ENCODE data around the gene RPLP2. TPM values are rescaled to one million over a fixed set of nuclear protein-coding genes. Genes with fewer than 3 reads are reported as not detected.

Gene RPLP2
- 123 and 310 TPM in 2 replicates for total RNA-seq

GRCh38 chr11:809287-810039 is at the start of gene RPLP2:
Gene RPLP2 (plus strand): TSS chr11:809967. CDS start chr11:810235, 268 bp downstream.

GRCh38 chr11:777288-778255 is 32.2 kb upstream of the RPLP2 start, which contains the start of gene GATD1:
Gene GATD1 (minus strand): TSS chr11:777487. CDS start chr11:777462, 25 bp downstream.

GRCh38 chr11:789943-790342 is 19.8 kb upstream of the RPLP2 start, which contains the start of gene CEND1:
Gene CEND1 (minus strand): TSS chr11:790090. CDS start chr11:788576, 1,514 bp downstream.

GRCh38 chr11:798093-798713 is 11.6 kb upstream of the RPLP2 start, which contains the start of gene SLC25A22:
Gene SLC25A22 (minus strand): TSS chr11:798281. CDS start chr11:795006, 3,275 bp downstream.

GRCh38 chr11:818396-819128 is 8.8 kb downstream of the RPLP2 start, which contains the start of gene PNPLA2:
Gene PNPLA2 (plus strand): TSS chr11:818914. CDS start chr11:819719, 805 bp downstream.

GRCh38 chr11:827897-828192 is 18.1 kb downstream of the RPLP2 start, which contains the start of gene CRACR2B:
Gene CRACR2B (plus strand): TSS chr11:827919. CDS start chr11:828608, 689 bp downstream.

GRCh38 chr11:832529-833113 is 22.9 kb downstream of the RPLP2 start, which contains the start of gene CD151:
Gene CD151 (plus strand): TSS chr11:832952. CDS start chr11:836070, 3,118 bp downstream.

GRCh38 chr11:842370-843002 is 32.7 kb downstream of the RPLP2 start, which contains the start of the genes POLR2L and TSPAN4:
Gene POLR2L (minus strand): TSS chr11:842529. CDS start chr11:842508, 21 bp downstream.
Gene TSPAN4 (plus strand): TSS chr11:842852. CDS start chr11:850305, 7,453 bp downstream.

Small RNAs within 50 kb of the gene (small RNA-seq; reads per million reads assigned to genes)
- not detected for gene SNORA52 (ENCODE audit: low replicate concordance)

Other genes starting within 250 kb of the RPLP2 start
- 0.29 and 1.8 TPM in 2 replicates for gene LMNTD2, start 249.2 kb upstream of the RPLP2 start, total RNA-seq
- gene RASSF7, start 249.0 kb upstream of the RPLP2 start, total RNA-seq, result 9.7 and 19.3 TPM in 2 replicates
- gene PHRF1, start 233.5 kb upstream of the RPLP2 start, total RNA-seq, result 33.5 and 39.8 TPM in 2 replicates
- 9.3 and 17.9 TPM in 2 replicates for gene IRF7, start 194.0 kb upstream of the RPLP2 start, total RNA-seq
- not detected in 2 replicates for gene CDHR5, start 185.0 kb upstream of the RPLP2 start, total RNA-seq
- gene SCT, start 182.8 kb upstream of the RPLP2 start, total RNA-seq, result not detected in 2 replicates
- 0.22 TPM in 1 of 2 replicates, not detected in the other for gene DRD4, start 172.7 kb upstream of the RPLP2 start, total RNA-seq
- gene DEAF1, start 114.7 kb upstream of the RPLP2 start, total RNA-seq, result 29.1 and 39.2 TPM in 2 replicates
- gene TMEM80, start 114.2 kb upstream of the RPLP2 start, total RNA-seq, result 7.0 and 14.6 TPM in 2 replicates
- gene EPS8L2, start 103.7 kb upstream of the RPLP2 start, total RNA-seq, result 51.4 and 51.7 TPM in 2 replicates
- 213 and 250 TPM in 2 replicates for gene TALDO1, start 62.5 kb upstream of the RPLP2 start, total RNA-seq
- gene GATD1, start 32.5 kb upstream of the RPLP2 start, total RNA-seq, result 39.9 and 53.8 TPM in 2 replicates
- gene CEND1, start 19.9 kb upstream of the RPLP2 start, total RNA-seq, result 0.22 and 1.4 TPM in 2 replicates
- gene SLC25A22, start 11.7 kb upstream of the RPLP2 start, total RNA-seq, result 11.2 and 23.0 TPM in 2 replicates
- 8.1 and 8.6 TPM in 2 replicates for gene PIDD1, start 4.7 kb upstream of the RPLP2 start, total RNA-seq
- 24.9 and 51.9 TPM in 2 replicates for gene PNPLA2, start 8.9 kb downstream of the RPLP2 start, total RNA-seq
- gene CRACR2B, start 18.0 kb downstream of the RPLP2 start, total RNA-seq, result 0.66 and 1.4 TPM in 2 replicates
- 283 and 431 TPM in 2 replicates for gene CD151, start 23.0 kb downstream of the RPLP2 start, total RNA-seq
- 55.6 and 107 TPM in 2 replicates for gene POLR2L, start 32.6 kb downstream of the RPLP2 start, total RNA-seq
- 186 and 224 TPM in 2 replicates for gene TSPAN4, start 32.9 kb downstream of the RPLP2 start, total RNA-seq
- gene CHID1, start 100.8 kb downstream of the RPLP2 start, total RNA-seq, result 49.0 and 71.1 TPM in 2 replicates
- 49.9 and 61.4 TPM in 2 replicates for gene AP2A2, start 115.9 kb downstream of the RPLP2 start, total RNA-seq
- gene MUC6, start 226.8 kb downstream of the RPLP2 start, total RNA-seq, result not detected in 2 replicates

Measured in placental pericyte (primary cell).